GM19023 (cell line): ENCODE results near the gene LSR.
A peak's percentile ranks its signal among the peaks of the same experiment; 100 is the strongest.

ENCODE experiments used
- ATAC-seq: cut with Tn5 transposase; IDR thresholded peaks from one replicate; pipeline ENCODE4 v1.9.1; 2021; ENCODE audit warnings: mild to moderate bottlenecking, moderate library complexity; ENCODE audit not compliant: unreplicated experiment

The LSR gene

DNA sequence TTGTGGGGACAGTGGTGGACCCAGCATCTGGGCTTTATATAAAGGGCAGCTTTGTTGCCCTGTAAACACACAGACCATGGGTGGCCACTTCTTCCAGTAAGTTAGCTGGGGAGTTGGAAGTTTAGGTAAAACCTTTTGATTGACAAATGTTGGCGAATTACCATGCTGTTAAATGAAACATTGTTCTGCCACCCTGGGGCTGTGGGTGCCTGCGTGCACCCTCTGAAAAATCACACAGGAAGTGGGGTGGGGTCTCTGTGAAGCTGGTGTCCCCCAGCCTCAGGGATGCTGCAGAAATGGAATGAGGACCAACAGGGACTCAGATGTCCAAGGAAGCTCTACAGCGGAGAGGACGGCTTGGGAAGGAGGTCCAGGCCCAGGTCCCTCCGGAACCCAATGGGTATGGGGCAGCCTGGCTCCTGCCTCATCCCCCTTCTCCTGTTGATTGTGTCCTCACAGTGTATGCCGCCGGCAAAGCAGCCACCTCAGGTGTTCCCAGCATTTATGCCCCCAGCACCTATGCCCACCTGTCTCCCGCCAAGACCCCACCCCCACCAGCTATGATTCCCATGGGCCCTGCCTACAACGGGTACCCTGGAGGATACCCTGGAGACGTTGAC lies 17.2 kb downstream of the LSR start:
- no peak for ATAC-seq

DNA sequence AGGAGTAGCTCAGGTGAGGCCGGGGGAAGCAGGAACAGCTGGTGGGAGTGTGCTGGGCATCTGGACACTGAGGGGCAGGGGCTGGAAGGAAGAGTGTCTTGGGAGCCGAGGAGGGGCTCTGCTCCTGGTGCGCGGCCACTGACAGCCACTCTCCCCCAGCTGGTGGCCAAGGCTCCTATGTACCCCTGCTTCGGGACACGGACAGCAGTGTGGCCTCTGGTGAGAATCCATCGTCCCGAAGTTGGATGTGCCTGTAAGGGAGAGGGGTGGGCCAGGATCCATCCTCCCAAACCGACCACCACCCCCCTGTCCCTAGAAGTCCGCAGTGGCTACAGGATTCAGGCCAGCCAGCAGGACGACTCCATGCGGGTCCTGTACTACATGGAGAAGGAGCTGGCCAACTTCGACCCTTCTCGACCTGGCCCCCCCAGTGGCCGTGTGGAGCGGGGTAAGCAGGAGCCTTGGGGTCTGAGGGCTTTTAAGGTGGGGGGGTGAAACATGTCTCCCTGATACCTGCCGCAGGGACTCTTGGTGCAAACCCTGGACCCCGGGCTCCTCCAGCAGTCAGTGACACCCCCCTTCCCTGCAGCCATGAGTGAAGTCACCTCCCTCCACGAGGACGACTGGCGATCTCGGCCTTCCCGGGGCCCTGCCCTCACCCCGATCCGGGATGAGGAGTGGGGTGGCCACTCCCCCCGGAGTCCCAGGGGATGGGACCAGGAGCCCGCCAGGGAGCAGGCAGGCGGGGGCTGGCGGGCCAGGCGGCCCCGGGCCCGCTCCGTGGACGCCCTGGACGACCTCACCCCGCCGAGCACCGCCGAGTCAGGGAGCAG lies 17.9 kb downstream of the LSR start:
- ATAC-seq, result no peak

DNA sequence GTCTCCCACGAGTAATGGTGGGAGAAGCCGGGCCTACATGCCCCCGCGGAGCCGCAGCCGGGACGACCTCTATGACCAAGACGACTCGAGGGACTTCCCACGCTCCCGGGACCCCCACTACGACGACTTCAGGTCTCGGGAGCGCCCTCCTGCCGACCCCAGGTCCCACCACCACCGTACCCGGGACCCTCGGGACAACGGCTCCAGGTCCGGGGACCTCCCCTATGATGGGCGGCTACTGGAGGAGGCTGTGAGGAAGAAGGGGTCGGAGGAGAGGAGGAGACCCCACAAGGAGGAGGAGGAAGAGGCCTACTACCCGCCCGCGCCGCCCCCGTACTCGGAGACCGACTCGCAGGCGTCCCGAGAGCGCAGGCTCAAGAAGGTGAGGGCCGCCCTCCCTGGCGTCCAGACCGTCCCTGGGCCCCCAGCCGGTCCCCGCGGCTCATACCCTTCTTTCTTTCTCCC lies 18.6 kb downstream of the LSR start:
- ATAC-seq, result no peak

DNA sequence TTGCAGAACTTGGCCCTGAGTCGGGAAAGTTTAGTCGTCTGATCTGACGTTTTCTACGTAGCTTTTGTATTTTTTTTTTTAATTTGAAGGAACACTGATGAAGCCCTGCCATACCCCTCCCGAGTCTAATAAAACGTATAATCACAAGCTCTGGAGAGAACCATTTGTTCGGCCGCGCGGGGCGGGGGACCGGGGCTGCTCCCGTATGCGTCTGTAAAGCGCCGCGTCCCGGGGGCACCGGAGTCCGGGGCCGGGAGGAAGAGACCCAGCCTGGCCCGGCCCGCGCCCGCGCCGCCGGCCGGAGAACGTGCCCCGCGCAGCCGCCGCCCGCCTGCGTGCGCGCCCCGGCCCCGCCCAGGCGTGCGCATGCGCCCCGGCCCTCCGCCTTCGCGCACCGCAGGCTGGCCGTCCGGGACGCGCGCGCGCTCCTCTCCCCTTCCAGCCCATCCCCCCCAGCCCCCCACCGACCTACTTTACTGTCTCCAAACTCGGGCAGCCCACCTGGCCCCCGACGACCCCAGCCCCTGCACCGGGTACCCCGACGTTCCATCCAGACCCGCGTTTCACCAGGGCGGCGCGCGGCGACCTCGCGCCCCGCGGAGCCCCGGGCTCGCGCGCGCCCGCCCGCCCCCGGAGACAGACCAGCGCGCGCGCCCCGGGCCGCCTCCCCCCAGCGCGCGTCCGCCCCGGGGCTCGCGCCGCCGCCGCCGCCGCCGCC lies 19.2 kb downstream of the LSR start:
- peak; percentile 43 for ATAC-seq

DNA sequence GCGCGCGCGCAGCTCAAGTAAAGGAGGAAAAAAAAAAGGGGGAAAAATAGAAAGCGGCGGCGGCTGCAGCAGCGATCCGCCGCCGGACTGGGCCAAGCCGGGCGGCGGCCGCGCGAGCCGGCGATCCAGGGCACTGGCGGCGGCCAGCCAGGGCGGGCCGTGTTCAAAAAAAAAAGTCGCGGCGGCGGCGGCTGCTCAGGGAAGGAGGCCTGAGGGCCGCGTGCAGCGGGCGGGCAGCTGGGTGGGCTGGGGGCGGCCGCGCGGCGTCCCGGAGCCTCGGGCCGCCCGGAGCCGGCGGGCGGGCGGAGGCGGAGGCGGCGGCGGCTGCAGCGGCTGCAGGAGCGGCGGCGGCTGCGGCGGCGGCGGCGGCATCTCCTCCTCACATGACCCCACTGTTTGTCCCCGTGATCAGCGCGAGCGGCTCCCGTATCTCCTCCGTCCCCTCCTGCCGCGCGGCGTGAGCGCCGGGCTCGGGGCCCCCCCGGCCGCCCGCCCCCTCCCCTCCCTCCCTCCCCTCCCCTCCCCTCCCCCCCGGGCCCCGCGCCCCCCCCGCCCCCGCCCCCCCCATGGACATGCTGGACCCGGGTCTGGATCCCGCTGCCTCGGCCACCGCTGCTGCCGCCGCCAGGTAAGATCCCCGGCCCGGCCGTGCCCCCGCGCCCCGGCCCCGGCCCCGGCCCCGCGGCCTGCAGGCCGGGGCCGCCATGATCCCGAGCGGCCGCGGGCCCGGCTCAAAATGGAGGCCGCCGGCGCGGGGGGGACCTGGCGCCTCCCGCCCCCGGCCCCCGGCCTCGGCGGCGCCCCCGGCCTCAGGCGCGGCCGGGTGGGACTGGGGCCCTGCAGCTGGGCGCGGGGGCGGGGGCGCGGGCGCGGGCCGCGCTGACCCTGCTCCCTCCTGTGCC lies 20.0 kb downstream of the LSR start, which contains the start of gene USF2:
Gene USF2, plus strand, starts transcription at position 427 of the 902 bp plus-strand sequence. Its CDS starts 140 bp downstream, at position 567.
- peak; percentile 35 for ATAC-seq

DNA sequence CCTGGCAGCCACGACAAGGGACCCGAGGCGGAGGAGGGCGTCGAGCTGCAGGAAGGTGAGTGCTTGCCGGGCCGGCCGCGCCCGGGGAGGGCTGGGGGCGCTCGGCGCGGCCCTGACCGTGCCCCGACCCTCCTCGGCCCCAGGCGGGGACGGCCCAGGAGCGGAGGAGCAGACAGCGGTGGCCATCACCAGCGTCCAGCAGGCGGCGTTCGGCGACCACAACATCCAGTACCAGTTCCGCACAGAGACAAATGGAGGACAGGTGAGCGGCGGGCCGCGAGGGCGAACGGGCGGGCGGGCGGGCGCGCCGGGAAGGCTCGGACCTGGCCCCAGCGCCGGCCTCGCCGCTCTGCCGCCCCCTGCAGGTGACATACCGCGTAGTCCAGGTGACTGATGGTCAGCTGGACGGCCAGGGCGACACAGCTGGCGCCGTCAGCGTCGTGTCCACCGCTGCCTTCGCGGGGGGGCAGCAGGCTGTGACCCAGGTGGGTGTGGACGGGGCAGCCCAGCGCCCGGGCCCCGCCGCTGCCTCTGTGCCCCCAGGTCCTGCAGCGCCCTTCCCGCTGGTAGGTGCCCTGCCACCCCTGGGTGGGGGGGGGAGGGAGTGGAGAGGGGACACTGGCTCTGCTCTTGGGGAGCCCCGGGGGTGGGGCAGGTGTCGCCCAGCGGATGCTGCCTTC lies 20.8 kb downstream of the LSR start:
- ATAC-seq, result peak; percentile 47

DNA sequence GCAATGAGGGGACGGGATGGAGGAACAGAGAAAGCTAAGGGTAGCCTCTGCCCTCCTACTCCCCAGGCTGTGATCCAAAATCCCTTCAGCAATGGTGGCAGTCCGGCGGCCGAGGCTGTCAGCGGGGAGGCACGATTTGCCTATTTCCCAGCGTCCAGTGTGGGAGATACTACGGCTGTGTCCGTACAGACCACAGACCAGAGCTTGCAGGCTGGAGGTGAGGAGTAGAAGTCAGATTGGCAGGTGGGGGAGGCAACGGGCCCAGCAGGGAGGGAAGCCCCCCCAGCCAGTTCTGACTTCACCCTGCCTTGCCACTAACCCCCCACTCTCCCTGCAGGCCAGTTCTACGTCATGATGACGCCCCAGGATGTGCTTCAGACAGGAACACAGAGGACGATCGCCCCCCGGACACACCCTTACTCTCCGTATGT lies 21.6 kb downstream of the LSR start:
- ATAC-seq, result no peak

DNA sequence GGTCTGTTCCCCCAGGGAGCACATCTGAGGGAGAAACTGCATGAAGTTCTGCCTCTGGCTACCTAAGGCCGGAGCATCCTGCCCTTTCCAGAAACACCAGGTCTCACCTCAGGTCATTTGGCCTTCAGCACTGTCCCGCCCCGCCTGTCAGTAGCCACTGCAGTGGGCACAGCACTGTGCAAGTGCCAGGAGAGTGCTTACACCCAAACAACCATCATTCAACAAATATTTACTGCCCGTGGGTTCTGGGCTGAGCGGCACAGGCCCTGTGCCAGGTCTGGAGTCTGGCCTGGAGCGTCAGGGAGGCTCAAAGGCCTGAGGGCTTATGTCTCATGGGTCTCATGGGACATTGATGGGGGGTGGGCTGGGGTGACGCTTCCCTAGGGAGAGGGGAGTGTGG lies 22.7 kb downstream of the LSR start:
- no peak for ATAC-seq

DNA sequence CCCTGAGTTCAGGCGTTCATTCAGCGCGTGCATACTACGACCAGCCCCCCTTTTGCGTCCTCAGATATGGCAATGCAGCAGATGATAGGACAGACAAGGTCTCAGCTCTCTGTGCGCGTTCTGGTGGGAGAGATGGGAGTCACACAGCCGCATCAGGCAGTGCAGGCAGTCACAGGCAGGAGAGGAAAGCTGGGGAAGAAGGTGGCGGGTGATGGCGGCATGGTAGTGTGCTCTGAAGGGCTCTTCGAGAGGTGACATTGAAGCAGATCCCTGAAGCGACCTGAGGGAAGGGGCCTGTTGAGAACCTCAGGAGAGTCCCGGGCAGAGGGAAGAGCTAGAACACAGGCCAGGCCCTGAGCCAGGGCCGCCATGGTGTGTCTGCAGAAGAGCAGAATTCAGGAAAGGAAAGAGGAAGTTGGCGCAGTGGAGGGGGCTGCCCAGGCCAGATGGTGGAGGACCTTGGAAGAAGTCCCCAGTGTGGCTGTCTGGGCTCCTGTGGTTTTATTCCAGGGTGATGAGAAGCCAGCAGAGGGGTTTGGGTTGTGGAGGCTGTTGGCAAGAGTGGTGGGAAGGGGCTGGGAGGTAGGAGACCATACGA lies 23.4 kb downstream of the LSR start:
- ATAC-seq, result no peak

DNA sequence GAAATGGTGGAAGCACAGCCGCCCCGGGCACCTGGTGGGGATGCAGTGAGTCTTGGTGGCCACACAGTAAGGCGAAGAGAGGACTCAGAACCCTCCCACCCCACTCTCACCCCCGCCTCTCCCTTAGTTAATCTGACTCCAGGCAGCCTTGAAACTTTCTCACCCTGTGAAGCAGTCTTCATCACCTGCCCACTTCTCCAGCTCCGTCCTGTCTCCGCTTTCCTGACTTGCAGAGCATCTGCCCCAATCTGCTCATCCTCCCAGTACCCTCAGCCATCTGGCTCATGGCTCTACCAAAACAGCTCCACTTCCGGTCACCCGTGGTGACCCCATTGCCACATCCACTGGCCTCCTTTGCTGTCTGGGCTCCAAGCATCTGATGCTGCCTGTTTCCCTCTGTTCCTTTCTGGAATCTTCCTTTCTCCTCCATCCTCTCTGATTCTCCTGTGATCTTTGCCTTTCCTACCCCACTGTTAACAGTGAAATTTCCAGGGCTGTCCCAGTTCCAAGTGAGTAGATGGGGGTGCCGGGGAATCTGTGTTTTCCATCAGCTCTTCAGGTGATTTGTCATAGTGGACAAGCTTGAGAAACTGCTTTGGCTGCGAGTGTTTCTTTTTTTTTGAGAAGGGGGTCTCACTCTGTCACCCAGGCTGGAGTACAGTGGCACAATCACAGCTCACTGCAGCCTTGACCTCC lies 24.3 kb downstream of the LSR start:
- no peak for ATAC-seq

DNA sequence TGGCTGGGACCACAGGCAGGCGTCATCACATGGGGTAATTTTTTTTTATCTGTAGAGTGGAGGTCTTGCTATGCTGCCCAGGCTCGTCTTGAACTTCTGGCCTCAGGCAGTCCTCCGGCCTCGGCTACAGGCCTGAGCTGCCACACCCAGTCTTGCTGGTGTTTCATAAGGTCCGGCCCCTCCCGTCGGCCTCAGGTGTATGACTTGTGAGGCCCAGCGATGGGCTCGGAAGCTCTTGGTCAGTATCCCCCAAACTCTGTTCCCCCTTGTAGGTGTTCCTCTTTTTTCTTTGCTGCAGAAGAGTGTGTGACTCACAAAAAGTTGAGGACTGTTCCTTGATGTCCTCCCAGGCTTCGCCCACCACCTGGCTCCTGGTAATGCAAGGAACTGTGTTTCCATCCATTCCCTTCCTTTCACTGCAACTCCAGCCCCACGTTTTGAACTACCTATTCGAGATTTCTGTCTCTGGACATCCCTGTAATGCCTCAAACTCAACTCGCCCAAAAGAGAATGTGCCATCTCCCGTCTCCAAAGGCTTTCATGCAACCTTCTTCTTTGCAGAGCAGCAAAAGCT lies 25.0 kb downstream of the LSR start:
- ATAC-seq, result no peak

DNA sequence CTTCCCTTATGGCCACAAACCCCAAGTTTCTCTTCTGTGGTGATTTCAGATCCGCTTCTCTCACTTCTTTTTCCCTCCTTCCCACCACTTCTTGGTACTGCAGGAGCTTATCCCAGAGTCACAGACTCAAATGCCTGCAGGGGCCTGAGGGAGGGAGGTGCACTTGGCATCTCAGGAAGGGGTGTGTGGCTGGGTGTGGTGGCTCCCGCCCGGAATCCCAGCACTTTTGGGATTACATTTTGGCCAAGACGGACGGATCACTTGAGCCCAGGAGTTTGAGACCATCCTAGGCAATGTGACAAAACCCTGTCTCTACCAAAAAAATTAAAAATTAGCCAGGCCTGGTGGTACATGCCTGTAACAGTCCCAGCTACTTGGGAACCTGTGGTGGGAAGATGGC lies 25.5 kb downstream of the LSR start:
- ATAC-seq, result no peak

DNA sequence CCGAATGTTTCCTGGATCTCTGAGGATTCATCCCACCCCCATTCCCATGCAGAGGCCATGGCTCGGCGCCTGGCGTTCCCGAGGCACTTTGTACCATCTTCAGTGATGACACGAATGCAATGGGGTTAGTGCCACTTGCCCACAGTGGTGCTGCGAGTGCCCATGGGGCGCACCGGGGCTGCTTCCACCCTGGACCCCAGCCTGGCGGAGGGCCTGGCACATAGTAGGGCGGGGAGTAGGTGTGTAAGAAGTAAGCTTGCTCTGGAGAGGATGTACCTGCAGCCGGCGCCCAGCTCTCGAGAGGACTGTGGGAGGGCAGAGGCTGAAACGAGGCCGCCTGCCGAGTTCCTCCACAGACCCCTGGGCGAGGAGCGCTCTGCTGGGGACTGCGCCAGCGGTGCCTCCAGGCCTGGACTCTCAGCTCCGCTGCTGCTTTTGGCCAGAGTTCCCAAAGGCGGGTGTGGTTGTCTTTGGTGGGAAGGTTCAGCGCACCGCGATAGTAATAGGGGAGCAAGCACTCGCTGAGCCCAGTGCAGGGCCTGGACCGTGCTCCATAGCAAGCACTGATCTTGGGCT lies 28.0 kb downstream of the LSR start:
- ATAC-seq, result no peak

DNA sequence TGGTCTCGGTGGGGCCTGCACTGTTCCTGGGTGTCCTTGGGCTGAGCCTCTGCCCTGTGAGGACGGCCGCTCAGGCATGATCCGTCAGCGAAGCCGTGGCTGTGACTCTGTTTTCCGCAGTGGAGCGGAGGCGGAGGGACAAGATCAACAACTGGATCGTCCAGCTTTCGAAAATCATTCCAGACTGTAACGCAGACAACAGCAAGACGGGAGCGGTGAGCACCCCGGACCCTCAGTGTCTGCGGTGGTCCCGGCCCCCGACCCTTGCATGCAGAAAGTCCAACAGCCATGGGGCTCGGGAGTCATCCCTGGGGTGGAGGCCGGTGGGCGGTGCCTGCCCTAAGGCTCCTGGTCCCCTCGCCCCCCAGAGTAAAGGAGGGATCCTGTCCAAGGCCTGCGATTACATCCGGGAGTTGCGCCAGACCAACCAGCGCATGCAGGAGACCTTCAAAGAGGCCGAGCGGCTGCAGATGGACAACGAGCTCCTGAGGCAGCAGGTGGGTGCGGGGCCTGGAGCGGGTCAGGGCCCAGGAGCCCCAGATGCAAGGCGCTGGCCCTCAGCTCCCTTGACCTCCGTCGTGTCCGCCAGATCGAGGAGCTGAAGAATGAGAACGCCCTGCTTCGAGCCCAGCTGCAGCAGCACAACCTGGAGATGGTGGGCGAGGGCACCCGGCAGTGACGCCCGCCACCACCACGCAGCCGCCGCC lies 29.9 kb downstream of the LSR start:
- ATAC-seq, result no peak

DNA sequence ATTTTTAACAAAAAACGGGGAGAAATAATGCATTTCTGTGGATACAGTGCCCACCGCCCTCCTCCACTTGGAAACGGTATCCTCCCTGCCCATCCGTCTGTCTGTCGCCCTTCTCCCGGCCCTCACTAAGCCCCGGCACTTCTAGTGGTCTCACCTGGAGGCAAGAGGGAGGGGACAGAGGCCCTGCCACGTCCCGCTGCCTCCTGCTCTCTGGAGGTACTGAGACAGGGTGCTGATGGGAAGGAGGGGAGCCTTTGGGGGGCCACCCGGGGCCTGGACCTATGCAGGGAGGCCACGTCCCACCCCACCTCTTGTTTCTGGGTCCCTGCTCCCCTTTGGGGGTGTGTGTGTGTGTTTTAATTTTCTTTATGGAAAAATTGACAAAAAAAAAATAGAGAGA lies 30.6 kb downstream of the LSR start:
- no peak for ATAC-seq

DNA sequence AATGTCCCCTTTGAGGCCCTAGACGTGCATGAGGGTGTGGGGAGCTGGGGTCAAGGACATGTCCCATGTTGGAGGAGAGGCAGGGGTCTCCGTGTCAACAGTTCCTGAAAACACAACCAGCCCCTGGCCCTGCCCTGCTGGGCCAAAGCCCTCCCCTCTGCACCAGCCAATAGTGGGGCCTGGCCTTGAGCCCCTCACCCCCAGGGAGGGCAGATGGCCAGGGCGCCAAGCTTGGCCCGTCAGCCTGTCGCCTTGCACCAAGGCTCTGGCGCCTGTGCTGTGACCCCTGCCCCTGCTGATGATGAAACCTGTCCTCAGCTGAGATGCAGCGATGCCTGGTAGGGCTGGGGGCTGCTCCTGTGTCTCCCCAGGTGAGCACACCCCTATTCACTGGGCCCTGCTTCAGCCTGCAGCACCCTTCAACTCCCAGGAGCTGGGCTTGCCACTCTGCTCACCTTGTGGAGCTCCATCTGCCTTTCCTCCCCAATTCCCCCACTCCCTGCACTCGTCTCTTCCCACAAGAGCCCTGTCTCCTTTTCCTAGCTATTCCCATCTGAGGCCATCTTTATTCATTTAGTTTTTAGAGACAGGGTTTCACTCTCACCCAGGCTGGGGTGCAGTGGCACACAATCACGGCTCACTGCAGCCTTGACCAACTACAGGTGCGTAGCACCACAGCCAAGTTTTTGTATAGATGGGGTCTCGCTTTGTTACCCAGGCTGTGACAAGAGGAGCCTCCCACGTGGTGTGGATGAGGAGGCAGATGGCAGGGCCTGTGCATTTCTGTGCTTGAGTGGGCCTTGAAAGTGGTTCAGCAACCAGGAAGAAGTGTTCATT lies 31.4 kb downstream of the LSR start:
- no peak for ATAC-seq

DNA sequence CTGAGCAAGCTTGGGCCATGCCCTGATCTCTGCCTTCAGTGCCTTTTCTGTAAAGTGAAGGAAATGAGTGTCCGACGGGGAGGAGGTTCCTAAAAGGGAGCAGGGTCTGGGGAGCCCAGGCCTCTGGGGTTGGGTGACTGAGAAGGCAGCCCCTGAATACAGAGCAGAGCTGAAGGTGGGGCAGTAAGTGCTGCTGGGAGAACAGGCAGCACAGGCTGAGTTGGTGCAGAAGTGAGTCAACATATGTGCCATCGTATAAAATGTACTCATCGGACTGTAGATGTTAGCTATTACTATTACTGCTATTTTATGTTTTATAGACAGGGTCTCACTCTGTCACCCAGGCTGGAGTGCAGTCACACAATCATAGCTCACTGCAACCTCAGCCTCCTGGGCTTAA lies 32.5 kb downstream of the LSR start:
- ATAC-seq, result no peak
